Neural cell (in vitro differentiated cells): ENCODE results near the gene SLC17A2. TPM values are rescaled to one million over a fixed set of nuclear protein-coding genes. Genes with fewer than 3 reads are reported as not detected.

ENCODE experiments used
- H2AFZ ChIP-seq: fragments of 200-600, 300-800 bp; sonication (generic), shearing (Covaris generic); 2 replicates; pipeline ENCODE4 v1.6.0; 2014; ENCODE audit warnings: low read depth, mild to moderate bottlenecking, antibody characterized with exemption, low read length, moderate library complexity
- H3F3A ChIP-seq: fragments of 200-600 bp; shearing (Covaris generic); 2 replicates; pipeline ENCODE4 v1.6.1; 2016; ENCODE audit warnings: mild to moderate bottlenecking, moderate library complexity, mixed read lengths, antibody characterized with exemption, low read length; ENCODE audit not compliant: insufficient read depth, poor library complexity, severe bottlenecking
- H3K27ac ChIP-seq: fragments of 200-600, 300-800 bp; sonication (generic), shearing (Covaris generic); 2 replicates; pipeline ENCODE4 v1.5.1; 2014; ENCODE audit warnings: mild to moderate bottlenecking, low read length, moderate library complexity
- H3K27me3 ChIP-seq: fragments of 300-800, 200-600 bp; sonication (generic), shearing (Covaris generic); 2 replicates; pipeline ENCODE4 v1.6.0; 2014; ENCODE audit warnings: mild to moderate bottlenecking, low read depth, low read length, moderate library complexity; ENCODE audit not compliant: insufficient read depth
- H3K36me3 ChIP-seq: fragments of 300-800, 200-600 bp; sonication (generic), shearing (Covaris generic); 2 replicates; pipeline ENCODE4 v1.5.1; 2014; ENCODE audit warnings: mild to moderate bottlenecking, antibody characterized with exemption, low read length, moderate library complexity; ENCODE audit not compliant: insufficient read depth
- H3K4me2 ChIP-seq: fragments of 300-800, 200-600 bp; sonication (generic), shearing (Covaris generic); 2 replicates; pipeline ENCODE4 v1.6.0; 2014; ENCODE audit warnings: mild to moderate bottlenecking, low read length
- H3K4me3 ChIP-seq: fragments of 300-800, 200-600 bp; sonication (generic), shearing (Covaris generic); 2 replicates; pipeline ENCODE4 v1.5.1; 2014; ENCODE audit warnings: mild to moderate bottlenecking, low read length, moderate library complexity
- H3K79me2 ChIP-seq: fragments of 200-600 bp; shearing (Covaris generic); replicated peaks from 2 replicates; pipeline ENCODE4 v1.6.0; 2014; ENCODE audit warnings: mild to moderate bottlenecking, low read length, moderate library complexity; ENCODE audit not compliant: insufficient read depth
- H3K9ac ChIP-seq: fragments of 300-800, 200-600 bp; sonication (generic), shearing (Covaris generic); 2 replicates; pipeline ENCODE4 v1.6.1; 2016; ENCODE audit warnings: mild to moderate bottlenecking, low read length, mixed read lengths
- H3K9me2 ChIP-seq: fragments of 200-600 bp; shearing (Covaris generic); 2 replicates; pipeline ENCODE4 v1.6.1; 2016; ENCODE audit warnings: mild to moderate bottlenecking, low read length, mixed read lengths; ENCODE audit not compliant: insufficient read depth
- H3K9me3 ChIP-seq: fragments of 200-600, 300-800 bp; sonication (generic), shearing (Covaris generic); 2 replicates; pipeline ENCODE4 v1.6.1; 2016; ENCODE audit warnings: mild to moderate bottlenecking, mixed run types, low read length, moderate library complexity, mixed read lengths
- H4K20me1 ChIP-seq: fragments of 200-600 bp; shearing (Covaris generic); 2 replicates; pipeline ENCODE4 v1.6.1; 2016; ENCODE audit warnings: mild to moderate bottlenecking, mixed run types; ENCODE audit not compliant: insufficient read depth
- EP300 ChIP-seq: fragments of 450-650 bp; conservative IDR thresholded peaks from 2 replicates; pipeline ENCODE4 v1.6.1; 2014; ENCODE audit warnings: antibody characterized with exemption, mild to moderate bottlenecking, moderate library complexity; ENCODE audit not compliant: poor library complexity, severe bottlenecking
- EZH2 ChIP-seq: fragments of 200-600, 300-800 bp; shearing (Covaris generic), sonication (generic); IDR thresholded peaks from 2 replicates; pipeline ENCODE4 v1.6.1; 2014; ENCODE audit warnings: antibody characterized with exemption, low read length, borderline replicate concordance, mild to moderate bottlenecking; ENCODE audit not compliant: insufficient read depth, poor library complexity, severe bottlenecking
- MXI1 ChIP-seq: fragments of 450-650 bp; conservative IDR thresholded peaks from 2 replicates; pipeline ENCODE4 v1.6.1; 2014; ENCODE audit warnings: antibody characterized with exemption, mild to moderate bottlenecking; ENCODE audit not compliant: poor library complexity, severe bottlenecking
- POLR2AphosphoS5 ChIP-seq: IDR thresholded peaks from 2 replicates; pipeline ENCODE4 v1.6.1; 2012
- RAD21 ChIP-seq: fragments of 450-650 bp; conservative IDR thresholded peaks from 2 replicates; pipeline ENCODE4 v1.6.1; 2014; ENCODE audit warnings: antibody characterized with exemption, mild to moderate bottlenecking, moderate library complexity
- SMC3 ChIP-seq: fragments of 450-650 bp; conservative IDR thresholded peaks from 2 replicates; pipeline ENCODE4 v1.6.1; 2014; ENCODE audit warnings: antibody characterized with exemption, mild to moderate bottlenecking, moderate library complexity; ENCODE audit not compliant: poor library complexity
- TAF1 ChIP-seq: IDR thresholded peaks from 2 replicates; pipeline ENCODE4 v1.6.1; 2012; ENCODE audit warnings: low read depth
- polyA plus RNA-seq: library from polyadenylated mRNA; depleted of rRNA; stranded (reverse); fragments of >200 nt; gene quantifications from 2 replicates; pipeline ENCODE4 v1.2.3, GENCODE V29; 2014
- TF ChIP-seq, protein P1 (sequence below): IDR thresholded peaks from 2 replicates; pipeline ENCODE4 v1.6.1; 2012; ENCODE audit warnings: borderline replicate concordance
- TF ChIP-seq, protein P2 (sequence below): fragments of 450-650 bp; IDR thresholded peaks from 2 replicates; pipeline ENCODE4 v1.5.1; 2014; ENCODE audit warnings: antibody characterized with exemption, mild to moderate bottlenecking, moderate library complexity; ENCODE audit not compliant: poor library complexity, severe bottlenecking

Gene SLC17A2
- polyA plus RNA-seq, 1 donor from 2014 or later = not detected

GRCh38 chr6:25866011-25866410, 64.5 kb downstream of the SLC17A2 start:
- Histone ChIP-seq H3K9me2 (no peaks in the 10 kb centered on the region), H3F3A (no peaks in the 10 kb centered on the region), H2AFZ (no peak overlapping the region), H3K36me3 (no peaks in the 10 kb centered on the region), H3K79me2 (no peaks in the 10 kb centered on the region), H3K27ac (no peak overlapping the region), H4K20me1 (no peaks in the 10 kb centered on the region), H3K27me3 (no peaks in the 10 kb centered on the region), H3K4me3 (no peak overlapping the region), H3K9ac (no peak overlapping the region), H3K9me3 (no peaks in the 10 kb centered on the region), H3K4me2 (no peak overlapping the region)
- TF ChIP-seq POLR2AphosphoS5 (no peak), EZH2 (no peak), MXI1 (no peak), RAD21 (no peak), TAF1 (no peak), SMC3 (no peak), EP300 (no peak)
- TF ChIP-seq, protein P1, sequence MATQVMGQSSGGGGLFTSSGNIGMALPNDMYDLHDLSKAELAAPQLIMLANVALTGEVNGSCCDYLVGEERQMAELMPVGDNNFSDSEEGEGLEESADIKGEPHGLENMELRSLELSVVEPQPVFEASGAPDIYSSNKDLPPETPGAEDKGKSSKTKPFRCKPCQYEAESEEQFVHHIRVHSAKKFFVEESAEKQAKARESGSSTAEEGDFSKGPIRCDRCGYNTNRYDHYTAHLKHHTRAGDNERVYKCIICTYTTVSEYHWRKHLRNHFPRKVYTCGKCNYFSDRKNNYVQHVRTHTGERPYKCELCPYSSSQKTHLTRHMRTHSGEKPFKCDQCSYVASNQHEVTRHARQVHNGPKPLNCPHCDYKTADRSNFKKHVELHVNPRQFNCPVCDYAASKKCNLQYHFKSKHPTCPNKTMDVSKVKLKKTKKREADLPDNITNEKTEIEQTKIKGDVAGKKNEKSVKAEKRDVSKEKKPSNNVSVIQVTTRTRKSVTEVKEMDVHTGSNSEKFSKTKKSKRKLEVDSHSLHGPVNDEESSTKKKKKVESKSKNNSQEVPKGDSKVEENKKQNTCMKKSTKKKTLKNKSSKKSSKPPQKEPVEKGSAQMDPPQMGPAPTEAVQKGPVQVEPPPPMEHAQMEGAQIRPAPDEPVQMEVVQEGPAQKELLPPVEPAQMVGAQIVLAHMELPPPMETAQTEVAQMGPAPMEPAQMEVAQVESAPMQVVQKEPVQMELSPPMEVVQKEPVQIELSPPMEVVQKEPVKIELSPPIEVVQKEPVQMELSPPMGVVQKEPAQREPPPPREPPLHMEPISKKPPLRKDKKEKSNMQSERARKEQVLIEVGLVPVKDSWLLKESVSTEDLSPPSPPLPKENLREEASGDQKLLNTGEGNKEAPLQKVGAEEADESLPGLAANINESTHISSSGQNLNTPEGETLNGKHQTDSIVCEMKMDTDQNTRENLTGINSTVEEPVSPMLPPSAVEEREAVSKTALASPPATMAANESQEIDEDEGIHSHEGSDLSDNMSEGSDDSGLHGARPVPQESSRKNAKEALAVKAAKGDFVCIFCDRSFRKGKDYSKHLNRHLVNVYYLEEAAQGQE = no peak
- TF ChIP-seq, protein P2, sequence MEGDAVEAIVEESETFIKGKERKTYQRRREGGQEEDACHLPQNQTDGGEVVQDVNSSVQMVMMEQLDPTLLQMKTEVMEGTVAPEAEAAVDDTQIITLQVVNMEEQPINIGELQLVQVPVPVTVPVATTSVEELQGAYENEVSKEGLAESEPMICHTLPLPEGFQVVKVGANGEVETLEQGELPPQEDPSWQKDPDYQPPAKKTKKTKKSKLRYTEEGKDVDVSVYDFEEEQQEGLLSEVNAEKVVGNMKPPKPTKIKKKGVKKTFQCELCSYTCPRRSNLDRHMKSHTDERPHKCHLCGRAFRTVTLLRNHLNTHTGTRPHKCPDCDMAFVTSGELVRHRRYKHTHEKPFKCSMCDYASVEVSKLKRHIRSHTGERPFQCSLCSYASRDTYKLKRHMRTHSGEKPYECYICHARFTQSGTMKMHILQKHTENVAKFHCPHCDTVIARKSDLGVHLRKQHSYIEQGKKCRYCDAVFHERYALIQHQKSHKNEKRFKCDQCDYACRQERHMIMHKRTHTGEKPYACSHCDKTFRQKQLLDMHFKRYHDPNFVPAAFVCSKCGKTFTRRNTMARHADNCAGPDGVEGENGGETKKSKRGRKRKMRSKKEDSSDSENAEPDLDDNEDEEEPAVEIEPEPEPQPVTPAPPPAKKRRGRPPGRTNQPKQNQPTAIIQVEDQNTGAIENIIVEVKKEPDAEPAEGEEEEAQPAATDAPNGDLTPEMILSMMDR = no peak

DNA sequence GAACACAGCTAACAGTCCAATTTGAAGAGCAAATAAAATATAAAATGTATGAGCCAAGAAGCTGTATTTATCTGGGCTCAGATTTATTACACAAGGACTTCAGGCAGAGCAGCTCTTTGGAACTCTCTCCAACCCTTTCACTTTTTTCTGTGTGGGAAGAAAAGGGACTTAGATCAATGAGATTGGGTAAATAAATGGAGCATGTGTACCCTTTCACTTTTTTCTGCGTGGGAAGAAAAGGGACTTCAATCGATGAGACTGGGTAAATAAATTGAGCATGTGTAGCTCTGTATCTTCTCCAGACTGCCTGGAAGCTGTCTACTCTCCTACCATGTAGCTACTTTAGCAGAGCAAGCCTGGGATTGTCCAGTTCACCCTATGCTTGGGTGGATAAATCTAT, 67.1 kb downstream of the SLC17A2 start:
- TF ChIP-seq EZH2 (no peak), RAD21 (no peak), SMC3 (no peak), EP300 (no peak)
- TF ChIP-seq, protein P2 = no peak
- no peak overlapping the region for H2AFZ ChIP-seq
- H3K79me2 ChIP-seq = no peaks in the 10 kb centered on the region
- H3K27me3 ChIP-seq = no peaks in the 10 kb centered on the region
- H3K9ac ChIP-seq = no peak overlapping the region
- H4K20me1 ChIP-seq = no peaks in the 10 kb centered on the region
- H3K4me3 ChIP-seq = no peak overlapping the region
- H3K9me3 ChIP-seq = no peaks in the 10 kb centered on the region
- no peaks in the 10 kb centered on the region for H3K36me3 ChIP-seq
- no peak overlapping the region for H3K27ac ChIP-seq
- H3K4me2 ChIP-seq = no peak overlapping the region
- H3F3A ChIP-seq = no peaks in the 10 kb centered on the region
- H3K9me2 ChIP-seq = no peaks in the 10 kb centered on the region

Other genes starting within 250 kb of the SLC17A2 start
- gene SLC17A4, start 175.9 kb downstream of the SLC17A2 start, polyA plus RNA-seq = 0.10 and 0.28 TPM in 2 replicates
- gene SLC17A1, start 98.6 kb downstream of the SLC17A2 start, polyA plus RNA-seq = not detected in 2 replicates
- not detected in 2 replicates for gene SLC17A3, start 56.4 kb downstream of the SLC17A2 start, polyA plus RNA-seq
- not detected in 2 replicates for gene TRIM38, start 32.1 kb upstream of the SLC17A2 start, polyA plus RNA-seq
- gene HFE, start 156.7 kb upstream of the SLC17A2 start, polyA plus RNA-seq = not detected in 2 replicates